ENCODE results near the gene ZNF804A.

- TF ChIP-seq, protein P1, sequence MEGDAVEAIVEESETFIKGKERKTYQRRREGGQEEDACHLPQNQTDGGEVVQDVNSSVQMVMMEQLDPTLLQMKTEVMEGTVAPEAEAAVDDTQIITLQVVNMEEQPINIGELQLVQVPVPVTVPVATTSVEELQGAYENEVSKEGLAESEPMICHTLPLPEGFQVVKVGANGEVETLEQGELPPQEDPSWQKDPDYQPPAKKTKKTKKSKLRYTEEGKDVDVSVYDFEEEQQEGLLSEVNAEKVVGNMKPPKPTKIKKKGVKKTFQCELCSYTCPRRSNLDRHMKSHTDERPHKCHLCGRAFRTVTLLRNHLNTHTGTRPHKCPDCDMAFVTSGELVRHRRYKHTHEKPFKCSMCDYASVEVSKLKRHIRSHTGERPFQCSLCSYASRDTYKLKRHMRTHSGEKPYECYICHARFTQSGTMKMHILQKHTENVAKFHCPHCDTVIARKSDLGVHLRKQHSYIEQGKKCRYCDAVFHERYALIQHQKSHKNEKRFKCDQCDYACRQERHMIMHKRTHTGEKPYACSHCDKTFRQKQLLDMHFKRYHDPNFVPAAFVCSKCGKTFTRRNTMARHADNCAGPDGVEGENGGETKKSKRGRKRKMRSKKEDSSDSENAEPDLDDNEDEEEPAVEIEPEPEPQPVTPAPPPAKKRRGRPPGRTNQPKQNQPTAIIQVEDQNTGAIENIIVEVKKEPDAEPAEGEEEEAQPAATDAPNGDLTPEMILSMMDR (IDR thresholded peaks at IDR 0.05; ENCODE audit: insufficient read depth, low read depth, low read length) = no peak
- TF ChIP-seq EZH2 (IDR thresholded peaks at IDR 0.05; ENCODE audit: insufficient read depth, low read length) = no peak
Measured at GRCh38 chr2:184554736-184555135, 43.6 kb upstream of the ZNF804A start.

All from astrocyte (in vitro differentiated cells and primary cell).